Activated CD4-positive, alpha-beta memory T cell treated with anti-CD3 and anti-CD28 coated beads for 36 hours (primary cell): Measurements from ENCODE around the gene TMEM72. TPM values are rescaled to one million over a fixed set of nuclear protein-coding genes. Genes with fewer than 3 reads are reported as not detected.
A peak's percentile ranks its signal among the peaks of the same experiment; 100 is the strongest.
"Not testable (repeated sequence)": the region's sequence is repeated elsewhere in the genome, so short reads cannot be mapped to it uniquely, and the experiment has no call there.

ENCODE experiments used
- CTCF ChIA-PET: fragments of 350-600 bp; sonication (Branson Sonifier 250); formaldehyde crosslinking; loops from one replicate; lab custom pipeline; 2021; ENCODE audit warnings: antibody characterized with exemption, inconsistent platforms; lab: Charles Lee
- POLR2A ChIA-PET: fragments of 350-600 bp; sonication (Branson Sonifier 250); formaldehyde crosslinking; loops from one replicate; lab custom pipeline; 2021; ENCODE audit warnings: antibody characterized with exemption; lab: Charles Lee
- DNase-seq: peaks from one replicate; pipeline ENCODE4 v3.0.0-alpha.2; 2020
- H3K27ac Mint-ChIP-seq: one replicate; pipeline ENCODE4 v1.8.0; 2021; ENCODE audit warnings: mixed read lengths
- H3K27me3 Mint-ChIP-seq: one replicate; pipeline ENCODE4 v1.8.0; 2021; ENCODE audit warnings: mixed read lengths
- H3K36me3 Mint-ChIP-seq: one replicate; pipeline ENCODE4 v1.8.0; 2021; ENCODE audit warnings: mixed read lengths
- H3K4me1 Mint-ChIP-seq: one replicate; pipeline ENCODE4 v1.8.0; 2021; ENCODE audit warnings: low read depth, mixed read lengths
- H3K4me3 Mint-ChIP-seq: one replicate; pipeline ENCODE4 v1.8.0; 2021; ENCODE audit warnings: mild to moderate bottlenecking, mixed read lengths
- H3K9me3 Mint-ChIP-seq: one replicate; pipeline ENCODE4 v1.8.0; 2021; ENCODE audit warnings: mixed read lengths
- intact Hi-C: fragments of 100-400 bp; cut with micrococcal nuclease; formaldehyde crosslinking; loops from one replicate; pipeline ENCODE4 v1.15.1; 2023
- total RNA-seq, 2 experiments: library from RNA; stranded (reverse); gene quantifications; one replicate each; pipeline ENCODE4 v1.2.3, GENCODE V29; 2021

TMEM72 gene
- total RNA-seq, result not detected

GRCh38 chr10:44911081-44911540, at the start of gene TMEM72:
TSS of gene TMEM72 (plus strand) at chr10:44911337. CDS start at chr10:44911513, 176 bp downstream.
- no peaks in the 10 kb centered on the region for H3K9me3 Mint-ChIP-seq
- intact Hi-C loops, result no loop called here
- ChIA-PET POLR2A (no interaction called here), CTCF (no interaction called here)
- peaks cover 13% of the 10 kb centered on the region for H3K4me1 Mint-ChIP-seq
- H3K27me3 Mint-ChIP-seq, result peaks cover 5% of the 10 kb centered on the region
- H3K36me3 Mint-ChIP-seq, result no peaks in the 10 kb centered on the region
- DNase-seq, result no peak
- no peak within 1 kb of the TSS for H3K4me3 Mint-ChIP-seq
- no peak within 1 kb of the TSS for H3K27ac Mint-ChIP-seq

GRCh38 chr10:44862006-44862751, 49.0 kb upstream of the TMEM72 start:
- Mint-ChIP-seq H3K36me3 (no peaks in the 10 kb centered on the region), H3K27ac (no peak overlapping the region), H3K4me1 (peaks cover 7% of the 10 kb centered on the region), H3K27me3 (peaks cover 34% of the 10 kb centered on the region), H3K9me3 (no peaks in the 10 kb centered on the region), H3K4me3 (no peak overlapping the region)
- CTCF ChIA-PET, result interaction anchor here (0.6 kb wide), 1 partner anchor 1244 kb away, joined by 3 read pairs; no protein-coding TSS in a partner anchor
- POLR2A ChIA-PET, result no interaction called here
- intact Hi-C loops, result loop anchor here (10.0 kb wide), 1 partner anchor 477 kb away; the partner anchor contains the start of gene CXCL12
- DNase-seq, result no peak

GRCh38 chr10:44862924-44863323, 48.2 kb upstream of the TMEM72 start:
- no peaks in the 10 kb centered on the region for H3K9me3 Mint-ChIP-seq
- ChIA-PET POLR2A (no interaction called here), CTCF (interaction anchor here (0.6 kb wide), 1 partner anchor 1245 kb away, joined by 3 read pairs; no protein-coding TSS in a partner anchor)
- intact Hi-C loops, result loop anchor here (10.0 kb wide), 1 partner anchor 478 kb away; the partner anchor contains the start of gene CXCL12
- H3K27ac Mint-ChIP-seq, result no peak overlapping the region
- H3K27me3 Mint-ChIP-seq, result peaks cover 34% of the 10 kb centered on the region
- H3K36me3 Mint-ChIP-seq, result no peaks in the 10 kb centered on the region
- peaks cover 7% of the 10 kb centered on the region for H3K4me1 Mint-ChIP-seq
- no peak for DNase-seq
- no peak overlapping the region for H3K4me3 Mint-ChIP-seq

- Mint-ChIP-seq H3K4me3 (no peak overlapping the region), H3K27ac (no peak overlapping the region), H3K36me3 (no peaks in the 10 kb centered on the region)
Measured at GRCh38 chr10:44863344-44864047, 47.6 kb upstream of the TMEM72 start.

GRCh38 chr10:44864051-44864450, 47.1 kb upstream of the TMEM72 start:
- no peaks in the 10 kb centered on the region for H3K36me3 Mint-ChIP-seq
- DNase-seq, result peak; percentile 28
- CTCF ChIA-PET, result interaction anchor here (0.7 to 3.1 kb wide), 10 partner anchors 8 to 1174 kb away, joined by 3 to 21 read pairs (median 4); no protein-coding TSS in a partner anchor
- peak overlapping the region; percentile 81 for H3K4me3 Mint-ChIP-seq
- no peak overlapping the region for H3K27ac Mint-ChIP-seq
- peaks cover 7% of the 10 kb centered on the region for H3K4me1 Mint-ChIP-seq
- intact Hi-C loops, result loop anchor here (2.0 to 10.0 kb wide), 2 partner anchors 479 to 1193 kb away; partner anchors contain the start of gene CXCL12
- peaks cover 35% of the 10 kb centered on the region for H3K27me3 Mint-ChIP-seq
- POLR2A ChIA-PET, result no interaction called here
- H3K9me3 Mint-ChIP-seq, result no peaks in the 10 kb centered on the region

More at GRCh38 chr10:44863344-44864047, 47.6 kb upstream of the TMEM72 start:
- intact Hi-C loops, result loop anchor here (2.0 to 10.0 kb wide), 2 partner anchors 479 to 1193 kb away; partner anchors contain the start of gene CXCL12
- H3K4me1 Mint-ChIP-seq, result peaks cover 7% of the 10 kb centered on the region
- ChIA-PET POLR2A (no interaction called here), CTCF (interaction anchor here (1.1 to 3.1 kb wide), 4 partner anchors 9 to 1174 kb away, joined by 3 to 21 read pairs (median 8); no protein-coding TSS in a partner anchor)
- peaks cover 34% of the 10 kb centered on the region for H3K27me3 Mint-ChIP-seq
- DNase-seq, result no peak
- no peaks in the 10 kb centered on the region for H3K9me3 Mint-ChIP-seq

- POLR2A ChIA-PET, result no interaction called here
- DNase-seq, result peak; percentile 84
- peaks cover 36% of the 10 kb centered on the region for H3K27me3 Mint-ChIP-seq
Measured at GRCh38 chr10:44864637-44865288, 46.4 kb upstream of the TMEM72 start.

GRCh38 chr10:44865289-44865671, 45.9 kb upstream of the TMEM72 start:
- H3K4me3 Mint-ChIP-seq, result no peak overlapping the region
- H3K27ac Mint-ChIP-seq, result no peak overlapping the region
- H3K9me3 Mint-ChIP-seq, result no peaks in the 10 kb centered on the region
- peaks cover 39% of the 10 kb centered on the region for H3K27me3 Mint-ChIP-seq
- CTCF ChIA-PET, result interaction anchor here (1.5 to 3.1 kb wide), 8 partner anchors 9 to 1176 kb away, joined by 3 to 21 read pairs (median 4); no protein-coding TSS in a partner anchor
- H3K36me3 Mint-ChIP-seq, result no peaks in the 10 kb centered on the region
- DNase-seq, result no peak
- intact Hi-C loops, result loop anchor here (2.0 to 10.0 kb wide), 2 partner anchors 480 to 1194 kb away; partner anchors contain the start of gene CXCL12
- POLR2A ChIA-PET, result no interaction called here
- H3K4me1 Mint-ChIP-seq, result peaks cover 7% of the 10 kb centered on the region

More at GRCh38 chr10:44864637-44865288, 46.4 kb upstream of the TMEM72 start:
- intact Hi-C loops, result loop anchor here (2.0 to 10.0 kb wide), 2 partner anchors 480 to 1194 kb away; partner anchors contain the start of gene CXCL12
- H3K4me1 Mint-ChIP-seq, result peaks cover 7% of the 10 kb centered on the region
- no peaks in the 10 kb centered on the region for H3K9me3 Mint-ChIP-seq
- no peak overlapping the region for H3K27ac Mint-ChIP-seq
- CTCF ChIA-PET, result interaction anchor here (0.7 to 3.1 kb wide), 11 partner anchors 8 to 1175 kb away, joined by 3 to 21 read pairs (median 4); no protein-coding TSS in a partner anchor
- H3K36me3 Mint-ChIP-seq, result no peaks in the 10 kb centered on the region
- peak overlapping the region; percentile 81 for H3K4me3 Mint-ChIP-seq

GRCh38 chr10:44866367-44866766, 44.8 kb upstream of the TMEM72 start:
- POLR2A ChIA-PET, H3K36me3 Mint-ChIP-seq, H3K27ac Mint-ChIP-seq, H3K4me1 Mint-ChIP-seq, H3K4me3 Mint-ChIP-seq, H3K9me3 Mint-ChIP-seq, DNase-seq: not testable (repeated sequence)
- intact Hi-C loops, result loop anchor here (10.0 kb wide), 1 partner anchor 482 kb away; the partner anchor contains the start of gene CXCL12
- H3K27me3 Mint-ChIP-seq, result peaks cover 39% of the 10 kb centered on the region
- CTCF ChIA-PET, result interaction anchor here (1.5 to 3.1 kb wide), 4 partner anchors 10 to 1177 kb away, joined by 3 to 21 read pairs (median 8); no protein-coding TSS in a partner anchor

GRCh38 chr10:44870031-44870430, 41.1 kb upstream of the TMEM72 start:
- intact Hi-C loops, result no loop called here
- Mint-ChIP-seq H3K36me3 (no peaks in the 10 kb centered on the region), H3K27me3 (peaks cover 22% of the 10 kb centered on the region), H3K4me1 (no peaks in the 10 kb centered on the region), H3K27ac (no peak overlapping the region), H3K4me3 (no peak overlapping the region), H3K9me3 (no peaks in the 10 kb centered on the region)
- ChIA-PET POLR2A (no interaction called here), CTCF (interaction anchor here (1.0 kb wide), 1 partner anchor 12 kb away, joined by 3 read pairs; no protein-coding TSS in a partner anchor)
- no peak for DNase-seq

GRCh38 chr10:44873160-44873559, 38.0 kb upstream of the TMEM72 start:
- Mint-ChIP-seq H3K9me3 (no peaks in the 10 kb centered on the region), H3K27me3 (peaks cover 6% of the 10 kb centered on the region), H3K4me3 (no peak overlapping the region), H3K4me1 (no peaks in the 10 kb centered on the region), H3K27ac (no peak overlapping the region), H3K36me3 (no peaks in the 10 kb centered on the region)
- ChIA-PET CTCF (interaction anchor here (1.2 to 3.2 kb wide), 2 partner anchors 9 to 15 kb away, joined by 3 to 16 read pairs; no protein-coding TSS in a partner anchor), POLR2A (no interaction called here)
- no peak for DNase-seq
- intact Hi-C loops, result no loop called here

- ChIA-PET CTCF (interaction anchor here (0.9 to 3.2 kb wide), 3 partner anchors 10 to 1184 kb away, joined by 3 to 16 read pairs (median 5); no protein-coding TSS in a partner anchor), POLR2A (no interaction called here)
- no peak overlapping the region for H3K27ac Mint-ChIP-seq
- H3K4me1 Mint-ChIP-seq, result peaks cover 5% of the 10 kb centered on the region
- H3K4me3 Mint-ChIP-seq, result no peak overlapping the region
- no peaks in the 10 kb centered on the region for H3K36me3 Mint-ChIP-seq
- DNase-seq, result no peak
- intact Hi-C loops, result no loop called here
- H3K27me3 Mint-ChIP-seq, result peaks cover 6% of the 10 kb centered on the region
- H3K9me3 Mint-ChIP-seq, result no peaks in the 10 kb centered on the region
Measured at GRCh38 chr10:44874166-44874565, 37.0 kb upstream of the TMEM72 start.
